RWPE2 (cell line): ENCODE measurements around the gene PTGDS.

ENCODE experiments used
- ATAC-seq: fragments of 200-7000 bp; cut with Tn5 transposase; 3 replicates; pipeline ENCODE4 v1.9.1; 2021; ENCODE audit warnings: low read depth
- DNase-seq: peaks from one replicate; pipeline ENCODE4 v3.0.0-alpha.2; 2020; ENCODE audit warnings: low spot score
- H3K27ac ChIP-seq: fragments of 450-650 bp; 2 replicates; pipeline ENCODE4 v1.5.1; 2017; ENCODE audit warnings: mild to moderate bottlenecking; ENCODE audit not compliant: poor library complexity, severe bottlenecking
- H3K27me3 ChIP-seq: fragments of 250-450 bp; sonication (Bioruptor Pico); 2 replicates; pipeline ENCODE4 v1.5.1; 2021; ENCODE audit warnings: mild to moderate bottlenecking, moderate library complexity; ENCODE audit not compliant: insufficient read depth, poor library complexity, severe bottlenecking
- H3K36me3 ChIP-seq: fragments of 250-450 bp; sonication (Bioruptor Pico); 2 replicates; pipeline ENCODE4 v1.5.1; 2020; ENCODE audit warnings: low read depth, mild to moderate bottlenecking, moderate library complexity
- H3K4me1 ChIP-seq: fragments of 250-450 bp; sonication (Bioruptor Pico); 2 replicates; pipeline ENCODE4 v1.5.1; 2021; ENCODE audit warnings: mild to moderate bottlenecking, moderate library complexity; ENCODE audit not compliant: insufficient read depth, poor library complexity, severe bottlenecking
- H3K4me3 ChIP-seq: fragments of 250-450 bp; sonication (Bioruptor Pico); 2 replicates; pipeline ENCODE4 v1.5.1; 2021; ENCODE audit warnings: mild to moderate bottlenecking, moderate library complexity; ENCODE audit not compliant: severe bottlenecking
- H3K9me3 ChIP-seq: fragments of 250-450 bp; sonication (Bioruptor Pico); 2 replicates; pipeline ENCODE4 v1.5.1; 2021; ENCODE audit warnings: mild to moderate bottlenecking, moderate library complexity; ENCODE audit not compliant: severe bottlenecking
- TF ChIP-seq, protein P1 (sequence below): fragments of 450-650 bp; IDR thresholded peaks from one replicate; pipeline ENCODE4 v1.5.1; 2017; ENCODE audit warnings: mild to moderate bottlenecking, moderate library complexity; ENCODE audit not compliant: poor library complexity, severe bottlenecking

PTGDS gene

GRCh38 chr9:137008312-137008711 is 31.0 kb downstream of the PTGDS start:
- ATAC-seq (no peak), DNase-seq (no peak)
- no peaks in the 10 kb centered on the region for H3K9me3 ChIP-seq
- no peaks in the 10 kb centered on the region for H3K36me3 ChIP-seq
- H3K4me3 ChIP-seq = no peak overlapping the region
- TF ChIP-seq, protein P1, sequence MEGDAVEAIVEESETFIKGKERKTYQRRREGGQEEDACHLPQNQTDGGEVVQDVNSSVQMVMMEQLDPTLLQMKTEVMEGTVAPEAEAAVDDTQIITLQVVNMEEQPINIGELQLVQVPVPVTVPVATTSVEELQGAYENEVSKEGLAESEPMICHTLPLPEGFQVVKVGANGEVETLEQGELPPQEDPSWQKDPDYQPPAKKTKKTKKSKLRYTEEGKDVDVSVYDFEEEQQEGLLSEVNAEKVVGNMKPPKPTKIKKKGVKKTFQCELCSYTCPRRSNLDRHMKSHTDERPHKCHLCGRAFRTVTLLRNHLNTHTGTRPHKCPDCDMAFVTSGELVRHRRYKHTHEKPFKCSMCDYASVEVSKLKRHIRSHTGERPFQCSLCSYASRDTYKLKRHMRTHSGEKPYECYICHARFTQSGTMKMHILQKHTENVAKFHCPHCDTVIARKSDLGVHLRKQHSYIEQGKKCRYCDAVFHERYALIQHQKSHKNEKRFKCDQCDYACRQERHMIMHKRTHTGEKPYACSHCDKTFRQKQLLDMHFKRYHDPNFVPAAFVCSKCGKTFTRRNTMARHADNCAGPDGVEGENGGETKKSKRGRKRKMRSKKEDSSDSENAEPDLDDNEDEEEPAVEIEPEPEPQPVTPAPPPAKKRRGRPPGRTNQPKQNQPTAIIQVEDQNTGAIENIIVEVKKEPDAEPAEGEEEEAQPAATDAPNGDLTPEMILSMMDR = no peak
- H3K4me1 ChIP-seq = no peaks in the 10 kb centered on the region
- no peak overlapping the region for H3K27ac ChIP-seq
- no peaks in the 10 kb centered on the region for H3K27me3 ChIP-seq

GRCh38 chr9:137009217-137009616 is 31.9 kb downstream of the PTGDS start:
- H3K27ac ChIP-seq = no peak overlapping the region
- no peak overlapping the region for H3K4me3 ChIP-seq
- no peaks in the 10 kb centered on the region for H3K36me3 ChIP-seq
- no peaks in the 10 kb centered on the region for H3K9me3 ChIP-seq
- no peak for DNase-seq
- no peaks in the 10 kb centered on the region for H3K27me3 ChIP-seq
- TF ChIP-seq, protein P1 = no peak
- no peaks in the 10 kb centered on the region for H3K4me1 ChIP-seq
- no peak for ATAC-seq

GRCh38 chr9:137009938-137010732 is 32.8 kb downstream of the PTGDS start:
- Histone ChIP-seq H3K27ac (no peak overlapping the region), H3K27me3 (no peaks in the 10 kb centered on the region), H3K9me3 (no peaks in the 10 kb centered on the region), H3K4me1 (no peaks in the 10 kb centered on the region), H3K4me3 (no peak overlapping the region), H3K36me3 (no peaks in the 10 kb centered on the region)
- no peak for DNase-seq
- no peak for ATAC-seq
- TF ChIP-seq, protein P1 = no peak

GRCh38 chr9:137011156-137011555 is 33.9 kb downstream of the PTGDS start:
- no peak for ATAC-seq
- Histone ChIP-seq H3K27ac (no peak overlapping the region), H3K36me3 (no peaks in the 10 kb centered on the region), H3K27me3 (no peaks in the 10 kb centered on the region), H3K9me3 (no peaks in the 10 kb centered on the region), H3K4me3 (no peak overlapping the region), H3K4me1 (no peaks in the 10 kb centered on the region)
- TF ChIP-seq, protein P1 = no peak
- DNase-seq = no peak
